IMR-90 (cell line): Measurements from ENCODE around the gene COL28A1. TPM values are rescaled to one million over a fixed set of nuclear protein-coding genes. Genes with fewer than 3 reads are reported as not detected.

Experiments used
- ATAC-seq: fragments of 200-7000 bp; cut with Tn5 transposase; 2 replicates; pipeline ENCODE4 v1.9.1; 2020; ENCODE audit warnings: low read depth, mild to moderate bottlenecking, moderate library complexity
- BruUV-seq: library from RNA; stranded (reverse); fragments of 400-500 nt; replicated peaks from 2 replicates; lab custom pipeline; 2021; lab: Mats Ljungman, UMichigan
- CTCF ChIA-PET: fragments of 300-600 bp; formaldehyde crosslinking; extraction: SDS; loops from one replicate; lab custom pipeline; 2021; ENCODE audit warnings: antibody characterized with exemption; lab: Yijun Ruan, JAX
- POLR2A ChIA-PET: fragments of 300-600 bp; sonication (Branson Sonifier 250); formaldehyde crosslinking; loops from one replicate; lab custom pipeline; 2022; ENCODE audit warnings: antibody characterized with exemption; ENCODE audit not compliant: unreplicated experiment; lab: Charles Lee
- DNase-seq: peaks from one replicate; pipeline ENCODE4 v3.0.0; 2013
- H2AFZ ChIP-seq: replicated peaks from 2 replicates; pipeline ENCODE3; 2013; ENCODE audit warnings: low read length, mild to moderate bottlenecking; ENCODE audit not compliant: poor library complexity
- H2AK5ac ChIP-seq: 2 replicates; pipeline ENCODE4 v1.6.1; 2013; ENCODE audit warnings: low read depth, low read length, inconsistent platforms
- H2AK9ac ChIP-seq: replicated peaks from 2 replicates; pipeline ENCODE3; 2013; ENCODE audit warnings: mild to moderate bottlenecking, low read depth, low read length, moderate library complexity; ENCODE audit not compliant: poor library complexity
- H2BK120ac ChIP-seq: 2 replicates; pipeline ENCODE4 v1.6.1; 2013; ENCODE audit warnings: low read depth, low read length, inconsistent platforms
- H2BK15ac ChIP-seq: 3 replicates; pipeline ENCODE4 v1.6.1; 2013; ENCODE audit warnings: low read depth, low read length, inconsistent platforms
- H2BK20ac ChIP-seq: 2 replicates; pipeline ENCODE4 v1.6.1; 2013; ENCODE audit warnings: low read depth, mild to moderate bottlenecking, inconsistent platforms, low read length, moderate library complexity
- H2BK5ac ChIP-seq: 2 replicates; pipeline ENCODE4 v1.6.1; 2013; ENCODE audit warnings: mild to moderate bottlenecking, low read depth, low read length, inconsistent platforms; ENCODE audit not compliant: poor library complexity, severe bottlenecking
- H3K14ac ChIP-seq: replicated peaks from 2 replicates; pipeline ENCODE4 v1.6.1; 2013; ENCODE audit warnings: low read depth, low read length, inconsistent platforms
- H3K18ac ChIP-seq: 2 replicates; pipeline ENCODE4 v1.6.1; 2013; ENCODE audit warnings: low read depth, low read length, control low read depth
- H3K23ac ChIP-seq: 2 replicates; pipeline ENCODE4 v1.6.1; 2013; ENCODE audit warnings: low read depth, low read length, inconsistent platforms
- H3K27ac ChIP-seq: 2 replicates; pipeline ENCODE4 v1.5.1; 2013; ENCODE audit warnings: mild to moderate bottlenecking, control low read depth, low read length; ENCODE audit not compliant: insufficient read depth
- H3K27me3 ChIP-seq: 2 replicates; pipeline ENCODE4 v1.6.1; 2013; ENCODE audit warnings: low read length; ENCODE audit not compliant: control insufficient read depth, insufficient read depth
- H3K36me3 ChIP-seq: 2 replicates; pipeline ENCODE4 v1.6.1; 2013; ENCODE audit warnings: low read length, mixed read lengths; ENCODE audit not compliant: control insufficient read depth, insufficient read depth
- H3K4ac ChIP-seq: 2 replicates; pipeline ENCODE4 v1.6.1; 2013; ENCODE audit warnings: low read depth, low read length, inconsistent platforms
- H3K4me1 ChIP-seq: 2 replicates; pipeline ENCODE4 v1.6.1; 2013; ENCODE audit warnings: low read length, mixed read lengths; ENCODE audit not compliant: control insufficient read depth, insufficient read depth
- H3K4me2 ChIP-seq: 2 replicates; pipeline ENCODE4 v1.6.1; 2013; ENCODE audit warnings: low read depth, mild to moderate bottlenecking, control low read depth, low read length, moderate library complexity
- H3K4me3 ChIP-seq: 2 replicates; pipeline ENCODE4 v1.5.1; 2013; ENCODE audit warnings: low read depth, mild to moderate bottlenecking, control low read depth, low read length, moderate library complexity; ENCODE audit not compliant: insufficient read depth
- H3K56ac ChIP-seq: 2 replicates; pipeline ENCODE4 v1.6.1; 2013; ENCODE audit warnings: low read length, inconsistent platforms; ENCODE audit not compliant: insufficient read depth; ENCODE audit errors: extremely low read depth
- H3K79me1 ChIP-seq, 2 experiments: 2 replicates each; pipeline ENCODE4 v1.6.1; 2013; ENCODE audit warnings: low read length in 2 of 2, inconsistent platforms in 1 of 2, low read depth in 1 of 2
- H3K9ac ChIP-seq: 2 replicates; pipeline ENCODE4 v1.6.1; 2013; ENCODE audit warnings: low read depth, low read length, control low read depth
- H3K9me1 ChIP-seq: 2 replicates; pipeline ENCODE4 v1.6.1; 2013; ENCODE audit warnings: low read length, inconsistent platforms; ENCODE audit not compliant: insufficient read depth
- H3K9me3 ChIP-seq: 2 replicates; pipeline ENCODE4 v1.6.1; 2013; ENCODE audit warnings: low read length; ENCODE audit not compliant: control insufficient read depth, insufficient read depth
- H4K20me1 ChIP-seq: 2 replicates; pipeline ENCODE4 v1.6.1; 2013; ENCODE audit warnings: low read length, inconsistent platforms; ENCODE audit not compliant: insufficient read depth
- H4K5ac ChIP-seq: 2 replicates; pipeline ENCODE4 v1.6.1; 2013; ENCODE audit warnings: mild to moderate bottlenecking, low read depth, low read length, control low read depth
- H4K8ac ChIP-seq, 2 experiments: 2 replicates each; pipeline ENCODE4 v1.6.1; 2013; ENCODE audit warnings: low read depth in 2 of 2, low read length in 2 of 2, control low read depth in 1 of 2, inconsistent platforms in 1 of 2
- H4K91ac ChIP-seq: 2 replicates; pipeline ENCODE4 v1.6.1; 2013; ENCODE audit warnings: low read depth, low read length, inconsistent platforms; ENCODE audit not compliant: insufficient read depth
- CEBPB ChIP-seq: IDR thresholded peaks from 2 replicates; pipeline ENCODE4 v1.6.1; 2012; ENCODE audit warnings: low read depth, low read length, improper control_type of control experiment
- CHD1 ChIP-seq: IDR thresholded peaks from 2 replicates; pipeline ENCODE4 v1.6.1; 2012; ENCODE audit warnings: low read depth, low read length, improper control_type of control experiment
- MAFK ChIP-seq: IDR thresholded peaks from 2 replicates; pipeline ENCODE4 v1.6.1; 2012; ENCODE audit warnings: low read depth, low read length, improper control_type of control experiment
- POLR2A ChIP-seq: IDR thresholded peaks from 2 replicates; pipeline ENCODE4 v1.6.1; 2012; ENCODE audit warnings: mild to moderate bottlenecking, low read depth, low read length
- RAD21 ChIP-seq: IDR thresholded peaks from 2 replicates; pipeline ENCODE4 v1.6.1; 2012; ENCODE audit warnings: low read length, improper control_type of control experiment
- RFX5 ChIP-seq: IDR thresholded peaks from 2 replicates; pipeline ENCODE4 v1.8.0; 2012; ENCODE audit warnings: low read depth, mild to moderate bottlenecking, low read length, moderate library complexity
- SMC3 ChIP-seq: fragments of 150-350 bp; IDR thresholded peaks from 2 replicates; pipeline ENCODE4 v1.6.1; 2016; ENCODE audit warnings: low read depth, mild to moderate bottlenecking, antibody characterized with exemption, low read length, moderate library complexity
- WGBS, 2 experiments: methylation state at CpG; one replicate each; pipeline versions ENCODE4 v1.1.5 to v1.1.7; 2013; ENCODE audit warnings: missing lambda C conversion rate in 2 of 2; ENCODE audit not compliant: insufficient read length in 1 of 2; ENCODE audit errors: extremely low coverage in 2 of 2; 5-methylcytosine and 5-hydroxymethylcytosine counted together
- dilution Hi-C: fragments of 300-500 bp; cut with HindIII; formaldehyde crosslinking; loops from one replicate; pipeline ENCODE4 v1.14.3; 2018; ENCODE audit warnings: low sequenced_read_pairs; ENCODE audit not compliant: unreplicated experiment
- in situ Hi-C: fragments of 300-500 bp; cut with MboI; formaldehyde crosslinking; loops from 3 replicates; pipeline ENCODE4 v1.14.3; 2019; ENCODE audit warnings: low sequenced_read_pairs, inconsistent platforms, mixed read lengths
- intact Hi-C: fragments of 100-400 bp; cut with micrococcal nuclease; formaldehyde crosslinking; loops from 2 replicates; pipeline ENCODE4 v1.10.0; 2022
- polyA plus RNA-seq, 3 experiments: library from polyadenylated mRNA; depleted of rRNA; stranded (reverse); fragments of >200 nt; gene quantifications; 2 replicates each; pipeline ENCODE4 v1.2.3, GENCODE V29; 2012; ENCODE audit warnings: low replicate concordance in 1 of 3
- total RNA-seq: library from RNA; depleted of rRNA; stranded (reverse); fragments of >200 nt; gene quantifications from 2 replicates; pipeline ENCODE4 v1.2.3, GENCODE V29; 2012
- TF ChIP-seq, protein P1 (sequence below): fragments of 150-350 bp; IDR thresholded peaks from 2 replicates; pipeline ENCODE4 v1.6.1; 2016; ENCODE audit warnings: low read depth, mild to moderate bottlenecking, low read length, moderate library complexity, borderline replicate concordance

COL28A1 gene
- total and polyA plus RNA-seq, 2 of the 4 experiments (the other 2 are of a cell fraction): under 0.01 to 0.05 TPM

DNA sequence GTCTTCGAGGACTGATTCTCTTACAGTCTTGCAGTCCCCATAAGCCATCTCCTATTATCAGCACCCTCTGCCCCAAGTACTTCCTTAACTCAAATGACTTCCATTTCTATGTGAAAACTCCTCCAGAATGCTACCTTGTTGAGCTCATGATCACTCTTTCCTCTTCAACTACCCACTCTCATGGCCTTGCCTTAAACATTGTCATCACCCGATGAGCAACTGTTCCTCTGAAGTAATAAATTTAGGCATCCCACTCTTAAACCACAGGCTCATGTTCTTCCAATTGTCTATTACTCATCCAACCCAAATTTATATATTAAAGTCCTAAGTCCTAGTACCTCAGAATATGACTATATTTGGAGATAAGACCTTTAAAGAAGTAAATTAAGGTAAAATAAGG, 200.5 kb downstream of the COL28A1 start:
- Histone ChIP-seq H3K4ac (no peak overlapping the region), H4K91ac (no peak overlapping the region), H3K36me3 (no peaks in the 10 kb centered on the region), H3K4me2 (no peak overlapping the region), H3K18ac (no peak overlapping the region), H2AK5ac (no peak overlapping the region), H3K9ac (no peak overlapping the region), H4K8ac (no peak overlapping the region), H3K4me3 (no peak overlapping the region), H2AFZ (no peak overlapping the region), H3K27ac (no peak overlapping the region), H2BK120ac (no peak overlapping the region), H4K20me1 (no peaks in the 10 kb centered on the region), H3K23ac (no peak overlapping the region), H3K9me1 (no peaks in the 10 kb centered on the region), H2AK9ac (no peak overlapping the region), H3K9me3 (no peaks in the 10 kb centered on the region), H3K14ac (no peak overlapping the region), H4K5ac (no peak overlapping the region), H2BK20ac (no peak overlapping the region), H2BK15ac (no peak overlapping the region), H3K4me1 (no peaks in the 10 kb centered on the region), H3K27me3 (no peaks in the 10 kb centered on the region), H3K56ac (no peak overlapping the region), H3K79me1 (no peaks in the 10 kb centered on the region), H2BK5ac (no peak overlapping the region)
- intact Hi-C loops (no loop called here), in situ Hi-C loops (no loop called here), dilution Hi-C loops (no loop called here)
- BruUV-seq: no TSS peak
- ChIA-PET POLR2A (no interaction called here), CTCF (no interaction called here)
- DNase-seq: no peak
- WGBS, 2 experiments: no CpG with 5 or more reads among the region's 2 CpGs
- no peak for ATAC-seq
- TF ChIP-seq, protein P1, sequence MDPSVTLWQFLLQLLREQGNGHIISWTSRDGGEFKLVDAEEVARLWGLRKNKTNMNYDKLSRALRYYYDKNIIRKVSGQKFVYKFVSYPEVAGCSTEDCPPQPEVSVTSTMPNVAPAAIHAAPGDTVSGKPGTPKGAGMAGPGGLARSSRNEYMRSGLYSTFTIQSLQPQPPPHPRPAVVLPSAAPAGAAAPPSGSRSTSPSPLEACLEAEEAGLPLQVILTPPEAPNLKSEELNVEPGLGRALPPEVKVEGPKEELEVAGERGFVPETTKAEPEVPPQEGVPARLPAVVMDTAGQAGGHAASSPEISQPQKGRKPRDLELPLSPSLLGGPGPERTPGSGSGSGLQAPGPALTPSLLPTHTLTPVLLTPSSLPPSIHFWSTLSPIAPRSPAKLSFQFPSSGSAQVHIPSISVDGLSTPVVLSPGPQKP: no peak
- TF ChIP-seq POLR2A (no peak), CEBPB (no peak), CHD1 (no peak), SMC3 (no peak), MAFK (no peak), RFX5 (no peak), RAD21 (no peak)
